IMR-90 (cell line): Measurements from ENCODE around the gene DDX4. TPM values are rescaled to one million over a fixed set of nuclear protein-coding genes. Genes with fewer than 3 reads are reported as not detected.

Experiments
- ATAC-seq: fragments of 200-7000 bp; cut with Tn5 transposase; 2 replicates; pipeline ENCODE4 v1.9.1; 2020; ENCODE audit warnings: low read depth, mild to moderate bottlenecking, moderate library complexity
- BruUV-seq: library from RNA; stranded (reverse); fragments of 400-500 nt; replicated peaks from 2 replicates; lab custom pipeline; 2021; lab: Mats Ljungman, UMichigan
- CTCF ChIA-PET: fragments of 300-600 bp; formaldehyde crosslinking; extraction: SDS; loops from one replicate; lab custom pipeline; 2021; ENCODE audit warnings: antibody characterized with exemption; lab: Yijun Ruan, JAX
- POLR2A ChIA-PET: fragments of 300-600 bp; sonication (Branson Sonifier 250); formaldehyde crosslinking; loops from one replicate; lab custom pipeline; 2022; ENCODE audit warnings: antibody characterized with exemption; ENCODE audit not compliant: unreplicated experiment; lab: Charles Lee
- DNase-seq: peaks from one replicate; pipeline ENCODE4 v3.0.0; 2013
- H2AFZ ChIP-seq: replicated peaks from 2 replicates; pipeline ENCODE3; 2013; ENCODE audit warnings: low read length, mild to moderate bottlenecking; ENCODE audit not compliant: poor library complexity
- H2AK5ac ChIP-seq: 2 replicates; pipeline ENCODE4 v1.6.1; 2013; ENCODE audit warnings: low read depth, low read length, inconsistent platforms
- H2AK9ac ChIP-seq: replicated peaks from 2 replicates; pipeline ENCODE3; 2013; ENCODE audit warnings: mild to moderate bottlenecking, low read depth, low read length, moderate library complexity; ENCODE audit not compliant: poor library complexity
- H2BK120ac ChIP-seq: 2 replicates; pipeline ENCODE4 v1.6.1; 2013; ENCODE audit warnings: low read depth, low read length, inconsistent platforms
- H2BK15ac ChIP-seq: 3 replicates; pipeline ENCODE4 v1.6.1; 2013; ENCODE audit warnings: low read depth, low read length, inconsistent platforms
- H2BK20ac ChIP-seq: 2 replicates; pipeline ENCODE4 v1.6.1; 2013; ENCODE audit warnings: low read depth, mild to moderate bottlenecking, inconsistent platforms, low read length, moderate library complexity
- H2BK5ac ChIP-seq: 2 replicates; pipeline ENCODE4 v1.6.1; 2013; ENCODE audit warnings: mild to moderate bottlenecking, low read depth, low read length, inconsistent platforms; ENCODE audit not compliant: poor library complexity, severe bottlenecking
- H3K14ac ChIP-seq: replicated peaks from 2 replicates; pipeline ENCODE4 v1.6.1; 2013; ENCODE audit warnings: low read depth, low read length, inconsistent platforms
- H3K18ac ChIP-seq: 2 replicates; pipeline ENCODE4 v1.6.1; 2013; ENCODE audit warnings: low read depth, low read length, control low read depth
- H3K23ac ChIP-seq: 2 replicates; pipeline ENCODE4 v1.6.1; 2013; ENCODE audit warnings: low read depth, low read length, inconsistent platforms
- H3K27ac ChIP-seq: 2 replicates; pipeline ENCODE4 v1.5.1; 2013; ENCODE audit warnings: mild to moderate bottlenecking, control low read depth, low read length; ENCODE audit not compliant: insufficient read depth
- H3K27me3 ChIP-seq: 2 replicates; pipeline ENCODE4 v1.6.1; 2013; ENCODE audit warnings: low read length; ENCODE audit not compliant: control insufficient read depth, insufficient read depth
- H3K36me3 ChIP-seq: 2 replicates; pipeline ENCODE4 v1.6.1; 2013; ENCODE audit warnings: low read length, mixed read lengths; ENCODE audit not compliant: control insufficient read depth, insufficient read depth
- H3K4ac ChIP-seq: 2 replicates; pipeline ENCODE4 v1.6.1; 2013; ENCODE audit warnings: low read depth, low read length, inconsistent platforms
- H3K4me1 ChIP-seq: 2 replicates; pipeline ENCODE4 v1.6.1; 2013; ENCODE audit warnings: low read length, mixed read lengths; ENCODE audit not compliant: control insufficient read depth, insufficient read depth
- H3K4me2 ChIP-seq: 2 replicates; pipeline ENCODE4 v1.6.1; 2013; ENCODE audit warnings: low read depth, mild to moderate bottlenecking, control low read depth, low read length, moderate library complexity
- H3K4me3 ChIP-seq: 2 replicates; pipeline ENCODE4 v1.5.1; 2013; ENCODE audit warnings: low read depth, mild to moderate bottlenecking, control low read depth, low read length, moderate library complexity; ENCODE audit not compliant: insufficient read depth
- H3K56ac ChIP-seq: 2 replicates; pipeline ENCODE4 v1.6.1; 2013; ENCODE audit warnings: low read length, inconsistent platforms; ENCODE audit not compliant: insufficient read depth; ENCODE audit errors: extremely low read depth
- H3K79me1 ChIP-seq, 2 experiments: 2 replicates each; pipeline ENCODE4 v1.6.1; 2013; ENCODE audit warnings: low read length in 2 of 2, inconsistent platforms in 1 of 2, low read depth in 1 of 2
- H3K9ac ChIP-seq: 2 replicates; pipeline ENCODE4 v1.6.1; 2013; ENCODE audit warnings: low read depth, low read length, control low read depth
- H3K9me1 ChIP-seq: 2 replicates; pipeline ENCODE4 v1.6.1; 2013; ENCODE audit warnings: low read length, inconsistent platforms; ENCODE audit not compliant: insufficient read depth
- H3K9me3 ChIP-seq: 2 replicates; pipeline ENCODE4 v1.6.1; 2013; ENCODE audit warnings: low read length; ENCODE audit not compliant: control insufficient read depth, insufficient read depth
- H4K20me1 ChIP-seq: 2 replicates; pipeline ENCODE4 v1.6.1; 2013; ENCODE audit warnings: low read length, inconsistent platforms; ENCODE audit not compliant: insufficient read depth
- H4K5ac ChIP-seq: 2 replicates; pipeline ENCODE4 v1.6.1; 2013; ENCODE audit warnings: mild to moderate bottlenecking, low read depth, low read length, control low read depth
- H4K8ac ChIP-seq, 2 experiments: 2 replicates each; pipeline ENCODE4 v1.6.1; 2013; ENCODE audit warnings: low read depth in 2 of 2, low read length in 2 of 2, control low read depth in 1 of 2, inconsistent platforms in 1 of 2
- H4K91ac ChIP-seq: 2 replicates; pipeline ENCODE4 v1.6.1; 2013; ENCODE audit warnings: low read depth, low read length, inconsistent platforms; ENCODE audit not compliant: insufficient read depth
- BHLHE40 ChIP-seq: fragments of 150-350 bp; IDR thresholded peaks from 2 replicates; pipeline ENCODE4 v1.6.1; 2016; ENCODE audit warnings: mild to moderate bottlenecking, low read depth, low read length
- CEBPB ChIP-seq: IDR thresholded peaks from 2 replicates; pipeline ENCODE4 v1.6.1; 2012; ENCODE audit warnings: low read depth, low read length, improper control_type of control experiment
- CHD1 ChIP-seq: IDR thresholded peaks from 2 replicates; pipeline ENCODE4 v1.6.1; 2012; ENCODE audit warnings: low read depth, low read length, improper control_type of control experiment
- CTCF ChIP-seq: conservative IDR thresholded peaks from 2 replicates; pipeline ENCODE4 v1.5.1; 2012; ENCODE audit warnings: mild to moderate bottlenecking, low read depth, low read length, improper control_type of control experiment
- FOS ChIP-seq: fragments of 150-350 bp; IDR thresholded peaks from 2 replicates; pipeline ENCODE4 v1.6.1; 2016; ENCODE audit warnings: low read depth, low read length
- MAFK ChIP-seq: IDR thresholded peaks from 2 replicates; pipeline ENCODE4 v1.6.1; 2012; ENCODE audit warnings: low read depth, low read length, improper control_type of control experiment
- MAZ ChIP-seq: IDR thresholded peaks from 2 replicates; pipeline ENCODE4 v1.6.1; 2012; ENCODE audit warnings: low read depth, mild to moderate bottlenecking, low read length, improper control_type of control experiment, moderate library complexity, borderline replicate concordance
- POLR2A ChIP-seq: IDR thresholded peaks from 2 replicates; pipeline ENCODE4 v1.6.1; 2012; ENCODE audit warnings: mild to moderate bottlenecking, low read depth, low read length
- RAD21 ChIP-seq: IDR thresholded peaks from 2 replicates; pipeline ENCODE4 v1.6.1; 2012; ENCODE audit warnings: low read length, improper control_type of control experiment
- RFX5 ChIP-seq: IDR thresholded peaks from 2 replicates; pipeline ENCODE4 v1.8.0; 2012; ENCODE audit warnings: low read depth, mild to moderate bottlenecking, low read length, moderate library complexity
- SMC3 ChIP-seq: fragments of 150-350 bp; IDR thresholded peaks from 2 replicates; pipeline ENCODE4 v1.6.1; 2016; ENCODE audit warnings: low read depth, mild to moderate bottlenecking, antibody characterized with exemption, low read length, moderate library complexity
- USF2 ChIP-seq: fragments of 150-350 bp; IDR thresholded peaks from 2 replicates; pipeline ENCODE4 v1.6.1; 2017; ENCODE audit warnings: mild to moderate bottlenecking, antibody characterized with exemption, low read length, low read depth
- WGBS, 2 experiments: methylation state at CpG; one replicate each; pipeline versions ENCODE4 v1.1.5 to v1.1.7; 2013; ENCODE audit warnings: missing lambda C conversion rate in 2 of 2; ENCODE audit not compliant: insufficient read length in 1 of 2; ENCODE audit errors: extremely low coverage in 2 of 2; 5-methylcytosine and 5-hydroxymethylcytosine counted together
- dilution Hi-C: fragments of 300-500 bp; cut with HindIII; formaldehyde crosslinking; loops from one replicate; pipeline ENCODE4 v1.14.3; 2018; ENCODE audit warnings: low sequenced_read_pairs; ENCODE audit not compliant: unreplicated experiment
- in situ Hi-C: fragments of 300-500 bp; cut with MboI; formaldehyde crosslinking; loops from 3 replicates; pipeline ENCODE4 v1.14.3; 2019; ENCODE audit warnings: low sequenced_read_pairs, inconsistent platforms, mixed read lengths
- intact Hi-C: fragments of 100-400 bp; cut with micrococcal nuclease; formaldehyde crosslinking; loops from 2 replicates; pipeline ENCODE4 v1.10.0; 2022
- polyA plus RNA-seq, 3 experiments: library from polyadenylated mRNA; depleted of rRNA; stranded (reverse); fragments of >200 nt; gene quantifications; 2 replicates each; pipeline ENCODE4 v1.2.3, GENCODE V29; 2012; ENCODE audit warnings: low replicate concordance in 1 of 3
- total RNA-seq: library from RNA; depleted of rRNA; stranded (reverse); fragments of >200 nt; gene quantifications from 2 replicates; pipeline ENCODE4 v1.2.3, GENCODE V29; 2012

The DDX4 gene
- total and polyA plus RNA-seq, 2 of the 4 experiments (the other 2 are of a cell fraction): not detected

GRCh38 chr5:55841976-55842375, 104.1 kb downstream of the DDX4 start:
- Histone ChIP-seq H4K91ac (no peak overlapping the region), H2AFZ (no peak overlapping the region), H3K27ac (no peak overlapping the region), H3K9me3 (no peaks in the 10 kb centered on the region), H3K27me3 (peaks cover 4% of the 10 kb centered on the region; the same call in 1 of the 2 replicates), H2BK20ac (no peak overlapping the region), H2AK5ac (no peak overlapping the region), H4K20me1 (no peaks in the 10 kb centered on the region), H3K4me1 (no peaks in the 10 kb centered on the region), H3K23ac (no peak overlapping the region), H3K14ac (no peak overlapping the region), H3K9me1 (no peaks in the 10 kb centered on the region), H3K4me3 (no peak overlapping the region), H3K36me3 (no peaks in the 10 kb centered on the region), H3K4ac (no peak overlapping the region), H4K5ac (no peak overlapping the region), H4K8ac (no peak overlapping the region), H3K4me2 (no peak overlapping the region), H2BK120ac (no peak overlapping the region), H3K18ac (no peak overlapping the region), H2AK9ac (no peak overlapping the region), H3K9ac (no peak overlapping the region), H2BK5ac (no peak overlapping the region), H3K79me1 (no peaks in the 10 kb centered on the region), H3K56ac (no peak overlapping the region), H2BK15ac (no peak overlapping the region)
- no peak for ATAC-seq
- no peak for DNase-seq
- CTCF ChIA-PET: interaction anchor here (0.6 kb wide), 1 partner anchor 59 kb away, joined by 5 read pairs; no protein-coding TSS in a partner anchor
- TF ChIP-seq MAFK: no peak
- TF ChIP-seq CEBPB: no peak
- TF ChIP-seq POLR2A: no peak
- TF ChIP-seq MAZ: no peak
- no peak for TF ChIP-seq RFX5
- TF ChIP-seq USF2: no peak
- no peak for TF ChIP-seq CTCF
- TF ChIP-seq CHD1: no peak
- no peak for TF ChIP-seq RAD21
- TF ChIP-seq FOS: no peak
- TF ChIP-seq SMC3: no peak
- TF ChIP-seq BHLHE40: no peak
- intact Hi-C loops: no loop called here
- WGBS, 2 experiments: no CpG with 5 or more reads among the region's 2 CpGs
- no TSS peak for BruUV-seq
- in situ Hi-C loops: no loop called here
- dilution Hi-C loops: no loop called here
- POLR2A ChIA-PET: no interaction called here
